HUDEP-2 (cell line): ENCODE results near the gene PTRH2.
"Not testable (repeated sequence)": the region's sequence is repeated elsewhere in the genome, so short reads cannot be mapped to it uniquely, and the experiment has no call there.

ENCODE experiments used
- DNase-seq, 76 experiments: peaks; one replicate each; lab custom pipeline; 2025; ENCODE audit not compliant: unreplicated experiment in 76 of 76; lab: John Stamatoyannopoulos, UW

Gene PTRH2

DNA sequence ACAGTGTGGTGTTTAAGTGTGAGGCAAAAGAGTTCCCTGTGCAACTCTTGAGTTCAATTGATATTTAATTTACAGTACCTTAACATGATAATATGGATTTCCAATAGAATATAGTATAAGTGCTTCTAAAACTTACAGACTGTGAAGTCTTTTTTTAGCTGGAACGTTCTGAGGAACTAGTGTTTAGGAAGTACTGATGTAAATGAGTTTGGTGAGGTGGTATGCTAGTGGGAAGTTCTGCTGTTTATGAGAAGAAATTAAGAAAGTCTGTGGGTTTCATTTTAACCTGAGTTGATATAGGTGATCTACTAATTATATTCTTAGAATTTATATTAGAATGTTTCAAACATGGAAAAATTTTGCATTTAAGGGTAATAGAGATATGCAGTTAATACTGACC lies 32.0 kb downstream of the PTRH2 start:
- no peak for DNase-seq

DNA sequence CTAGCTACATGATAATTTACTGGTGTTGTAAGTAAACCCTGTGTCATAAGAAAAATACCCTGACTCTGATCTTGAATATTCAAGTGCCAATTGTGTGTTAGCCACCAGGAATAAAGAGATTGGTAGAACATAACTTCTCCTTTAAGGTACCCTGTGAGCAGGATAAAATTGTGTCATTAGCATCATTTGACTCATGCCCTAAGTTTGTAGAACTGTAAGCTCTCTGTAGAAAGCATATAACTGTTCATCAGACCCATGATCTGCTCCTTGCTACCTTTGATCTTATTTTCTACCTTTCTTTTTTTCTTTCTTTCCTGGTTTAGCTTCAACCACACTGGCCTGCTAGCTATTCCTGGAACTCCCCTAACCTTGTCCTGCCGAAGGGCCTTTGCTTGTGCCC lies 35.8 kb downstream of the PTRH2 start:
- DNase-seq: no peak

DNA sequence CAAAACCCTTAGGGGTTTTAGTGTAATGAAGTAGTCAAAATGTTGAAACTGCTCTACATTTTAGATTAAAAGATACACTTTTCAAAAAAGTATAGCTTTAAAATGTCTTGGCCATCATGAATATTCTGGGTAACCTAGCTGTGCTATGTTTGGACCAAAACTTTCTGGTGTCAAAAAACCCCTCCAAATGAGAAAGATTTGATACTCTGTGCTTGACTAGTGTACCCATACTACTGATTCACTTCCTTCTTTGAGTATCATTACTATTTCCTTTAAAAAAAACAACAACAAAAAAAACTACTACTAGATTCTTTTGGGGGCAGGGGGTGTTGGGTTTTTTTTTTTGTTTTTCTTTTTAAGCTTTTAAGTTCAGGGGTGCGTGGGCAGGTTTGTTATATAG lies 37.3 kb downstream of the PTRH2 start:
- DNase-seq: no peak

DNA sequence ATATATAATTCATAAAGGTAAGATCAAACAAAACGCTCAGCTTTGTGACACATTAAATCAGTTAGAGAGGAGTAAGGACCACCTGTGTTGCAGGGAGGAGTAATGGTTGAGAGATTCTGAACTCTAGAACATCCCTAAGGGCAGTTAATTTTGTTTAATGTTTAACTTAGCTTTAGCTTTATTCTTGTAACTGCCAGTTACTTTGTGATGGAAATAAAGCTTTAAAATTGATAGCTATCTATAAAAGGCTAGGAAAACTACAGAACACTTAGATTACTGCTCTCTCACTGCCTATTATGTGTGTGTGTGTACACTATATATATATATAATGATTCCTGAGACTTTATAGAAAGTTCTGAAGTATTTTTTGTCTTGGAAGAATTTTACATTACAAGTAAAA lies 37.8 kb downstream of the PTRH2 start:
- DNase-seq: no peak

DNA sequence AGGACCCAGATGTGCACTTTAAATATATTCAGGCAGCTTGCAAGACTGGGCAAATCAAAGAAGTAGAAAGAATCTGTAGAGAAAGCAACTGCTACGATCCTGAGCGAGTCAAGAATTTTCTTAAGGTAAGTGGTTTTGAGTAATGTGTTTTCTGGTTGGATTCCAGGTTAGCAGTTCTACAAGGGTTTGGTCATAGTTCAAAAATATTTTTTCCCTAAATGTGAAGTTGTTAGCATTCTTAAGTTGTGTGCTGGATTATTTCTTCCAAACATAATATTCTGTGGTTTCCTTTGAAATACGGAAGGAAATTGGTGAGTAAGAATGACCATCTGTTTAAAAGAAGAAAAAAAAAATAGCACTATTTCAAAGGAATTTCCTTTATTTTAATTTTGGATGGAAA lies 38.4 kb downstream of the PTRH2 start:
- no peak for DNase-seq

DNA sequence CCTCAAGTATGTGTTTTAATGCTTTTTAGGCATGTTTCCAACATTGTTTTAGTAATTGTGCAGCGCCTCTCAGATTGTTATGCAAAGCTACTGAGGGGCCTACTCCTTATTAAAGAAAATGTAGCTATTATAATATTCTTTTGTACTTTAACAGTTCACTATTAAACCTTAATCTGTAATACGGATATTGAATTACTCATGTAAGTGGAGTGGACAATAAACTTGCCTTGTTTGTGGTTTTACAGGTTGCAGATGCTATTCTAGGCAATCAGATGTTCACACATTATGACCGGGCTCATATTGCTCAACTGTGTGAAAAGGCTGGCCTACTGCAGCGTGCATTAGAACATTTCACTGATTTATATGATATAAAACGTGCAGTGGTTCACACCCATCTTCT lies 41.0 kb downstream of the PTRH2 start:
- DNase-seq: no peak

DNA sequence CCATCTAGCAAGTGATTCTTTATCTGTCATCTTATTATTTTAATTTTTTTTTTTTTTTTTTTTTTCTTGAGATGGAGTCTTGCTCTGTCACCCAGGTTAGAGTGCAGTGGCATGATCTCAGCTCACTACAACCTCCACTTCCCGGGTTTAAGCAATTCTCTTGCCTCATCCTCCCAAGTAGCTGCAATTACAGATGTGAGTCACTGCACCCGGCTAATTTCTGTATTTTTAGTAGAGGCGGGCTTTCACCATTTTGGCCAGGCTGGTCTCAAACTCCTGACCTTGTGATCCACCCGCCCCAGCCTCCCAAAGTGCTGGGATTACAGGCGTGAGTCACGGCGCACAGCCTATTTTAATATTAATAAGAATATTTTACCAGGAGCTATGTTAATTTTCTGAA lies 50.6 kb downstream of the PTRH2 start:
- not testable (repeated sequence) for DNase-seq

DNA sequence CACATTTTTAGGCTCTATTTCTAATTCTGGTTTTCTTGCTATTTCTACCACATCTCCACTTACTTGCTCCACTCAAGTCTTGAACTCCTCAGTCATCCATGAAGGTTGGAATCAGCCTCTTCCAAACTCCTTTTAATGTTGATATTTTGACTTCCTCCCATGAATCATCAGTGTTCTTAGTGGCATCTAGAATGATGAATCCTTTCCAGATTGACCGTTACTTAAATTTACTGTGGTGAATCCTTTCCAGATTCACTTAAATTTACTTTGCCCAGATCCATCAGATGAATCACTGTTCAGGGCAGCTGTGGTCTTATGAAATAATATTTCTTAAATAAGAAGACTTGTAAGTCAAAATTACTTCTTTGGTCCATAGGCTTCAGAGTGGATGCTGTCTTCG lies 55.1 kb downstream of the PTRH2 start:
- no peak for DNase-seq

DNA sequence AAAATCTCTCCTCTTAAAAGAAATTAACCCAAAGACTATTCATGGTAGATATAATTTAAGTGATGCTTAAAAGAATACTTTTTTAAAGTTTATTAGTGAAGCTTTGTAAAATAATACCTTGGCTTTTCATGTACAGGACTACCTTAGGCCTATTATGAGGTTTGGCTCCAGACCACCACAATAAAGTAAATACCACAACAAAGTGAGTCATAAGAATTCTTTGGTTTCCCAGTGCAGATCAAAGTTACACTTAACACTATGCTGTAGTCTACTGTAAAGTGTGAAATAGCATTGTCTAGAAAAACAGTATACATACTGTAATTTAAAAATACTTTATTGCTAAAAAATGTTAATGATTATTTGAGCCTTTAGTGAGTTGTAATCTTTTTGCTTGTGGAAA lies 55.9 kb downstream of the PTRH2 start:
- no peak for DNase-seq

DNA sequence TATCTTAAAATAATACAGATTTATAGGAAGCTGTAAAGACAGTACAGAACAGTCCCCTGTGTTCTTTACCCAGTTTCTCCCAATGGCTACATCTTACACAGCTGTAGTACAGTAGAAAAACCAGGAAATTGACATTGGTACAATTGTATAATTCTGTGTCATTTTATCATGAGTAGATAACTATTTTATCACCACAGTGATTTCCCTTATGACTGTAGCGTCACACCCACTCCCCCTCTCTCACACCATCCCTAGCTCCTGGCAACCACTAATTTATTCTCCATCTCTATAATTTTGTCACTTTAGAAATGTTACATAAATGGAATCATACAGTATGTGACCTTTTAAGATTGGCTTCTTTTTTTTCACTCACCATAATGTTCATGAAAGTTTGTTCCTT lies 56.6 kb downstream of the PTRH2 start:
- no peak for DNase-seq

DNA sequence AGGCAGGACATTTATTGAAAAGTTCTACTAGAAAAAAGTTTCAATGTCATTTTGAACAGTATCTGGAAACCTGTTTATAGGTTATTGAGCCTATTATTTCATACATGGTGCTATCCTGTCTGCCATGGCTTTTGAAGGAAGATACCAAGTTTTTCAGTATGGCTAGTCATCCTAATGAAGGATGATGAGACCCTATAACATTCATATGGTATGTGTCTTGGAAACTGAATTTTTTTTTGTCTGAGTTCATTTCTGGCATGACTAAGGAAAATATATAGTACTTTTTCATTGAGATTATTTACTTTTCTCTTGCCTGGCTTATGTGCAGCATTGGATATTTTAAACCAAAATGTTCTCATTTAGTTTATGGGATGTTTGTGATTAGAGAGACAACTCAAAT lies 57.3 kb downstream of the PTRH2 start:
- DNase-seq: no peak
